ENCODE measurements around the gene MMP20. TPM values are rescaled to one million over a fixed set of nuclear protein-coding genes. Genes with fewer than 3 reads are reported as not detected.

The MMP20 gene
- total and polyA plus RNA-seq, 2 of the 13 experiments (the other 11 are each of a cell fraction or from before 2014, with no cell fraction given), result 0.05 TPM; not detected in 1

DNA sequence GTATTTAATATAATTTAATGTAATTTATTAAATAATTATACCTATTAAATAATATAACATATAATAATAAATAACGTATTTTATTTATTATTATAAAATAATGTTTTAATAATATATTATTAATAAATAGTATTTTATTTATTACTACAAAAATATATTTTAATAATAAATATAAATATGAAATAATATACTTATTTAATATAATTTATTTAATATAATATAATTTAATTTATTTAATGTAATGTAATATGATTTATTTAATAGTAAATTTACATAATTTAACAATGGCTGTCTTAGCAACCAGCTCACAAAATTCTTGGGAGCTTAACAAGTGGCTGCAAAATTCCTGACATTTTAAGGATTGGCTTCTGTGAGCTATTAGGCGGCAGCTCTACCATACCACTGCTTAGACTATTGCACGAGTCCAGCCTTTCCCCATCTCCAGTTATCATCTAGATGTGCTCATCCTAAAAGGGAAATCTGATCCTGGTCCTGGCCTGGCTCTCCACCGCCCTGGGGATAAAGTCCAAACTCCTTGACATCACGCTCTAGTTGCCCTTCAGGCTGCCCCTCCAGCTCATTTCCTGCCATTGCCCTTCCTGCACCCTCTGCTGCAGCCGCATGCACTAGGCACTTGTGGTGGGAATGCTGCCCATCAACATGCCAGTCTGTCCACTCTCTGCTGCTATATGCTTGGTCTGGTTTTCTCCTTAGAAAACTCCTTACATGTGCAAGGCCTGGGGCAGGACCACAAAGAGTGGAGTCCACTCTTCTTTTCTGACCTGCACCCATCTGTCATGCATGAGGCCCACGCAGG, 9.8 kb downstream of the MMP20 start (continued):
- TF ChIP-seq, protein P1, sequence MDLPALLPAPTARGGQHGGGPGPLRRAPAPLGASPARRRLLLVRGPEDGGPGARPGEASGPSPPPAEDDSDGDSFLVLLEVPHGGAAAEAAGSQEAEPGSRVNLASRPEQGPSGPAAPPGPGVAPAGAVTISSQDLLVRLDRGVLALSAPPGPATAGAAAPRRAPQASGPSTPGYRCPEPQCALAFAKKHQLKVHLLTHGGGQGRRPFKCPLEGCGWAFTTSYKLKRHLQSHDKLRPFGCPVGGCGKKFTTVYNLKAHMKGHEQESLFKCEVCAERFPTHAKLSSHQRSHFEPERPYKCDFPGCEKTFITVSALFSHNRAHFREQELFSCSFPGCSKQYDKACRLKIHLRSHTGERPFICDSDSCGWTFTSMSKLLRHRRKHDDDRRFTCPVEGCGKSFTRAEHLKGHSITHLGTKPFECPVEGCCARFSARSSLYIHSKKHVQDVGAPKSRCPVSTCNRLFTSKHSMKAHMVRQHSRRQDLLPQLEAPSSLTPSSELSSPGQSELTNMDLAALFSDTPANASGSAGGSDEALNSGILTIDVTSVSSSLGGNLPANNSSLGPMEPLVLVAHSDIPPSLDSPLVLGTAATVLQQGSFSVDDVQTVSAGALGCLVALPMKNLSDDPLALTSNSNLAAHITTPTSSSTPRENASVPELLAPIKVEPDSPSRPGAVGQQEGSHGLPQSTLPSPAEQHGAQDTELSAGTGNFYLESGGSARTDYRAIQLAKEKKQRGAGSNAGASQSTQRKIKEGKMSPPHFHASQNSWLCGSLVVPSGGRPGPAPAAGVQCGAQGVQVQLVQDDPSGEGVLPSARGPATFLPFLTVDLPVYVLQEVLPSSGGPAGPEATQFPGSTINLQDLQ (CRISPR knock-in tag; IDR thresholded peaks at IDR 0.05), result no peak
- TF ChIP-seq SNRNP70 (IDR thresholded peaks at IDR 0.05; ENCODE audit: low read depth, low read length) (no peak), FOSL1 (CRISPR knock-in tag; IDR thresholded peaks at IDR 0.05; ENCODE audit: borderline replicate concordance) (no peak), FOXC1 (CRISPR knock-in tag; IDR thresholded peaks at IDR 0.05; ENCODE audit: borderline replicate concordance) (0 out of 2 replicates have a peak, but pooled peaks have one; percentile 45), SOX13 (IDR thresholded peaks at IDR 0.05) (no peak), SOX13 (CRISPR knock-in tag; conservative IDR thresholded peaks at IDR 0.05 in 1 of 2, IDR thresholded peaks at IDR 0.05 in 1 of 2) (no peak), SUZ12 (IDR thresholded peaks at IDR 0.05; ENCODE audit: low read depth, low read length) (no peak), ZNF546 (CRISPR knock-in tag; conservative IDR thresholded peaks at IDR 0.05) (no peak), ZBTB1 (CRISPR knock-in tag; IDR thresholded peaks at IDR 0.05; ENCODE audit: borderline replicate concordance) (no peak)
- TF ChIP-seq, protein P2, sequence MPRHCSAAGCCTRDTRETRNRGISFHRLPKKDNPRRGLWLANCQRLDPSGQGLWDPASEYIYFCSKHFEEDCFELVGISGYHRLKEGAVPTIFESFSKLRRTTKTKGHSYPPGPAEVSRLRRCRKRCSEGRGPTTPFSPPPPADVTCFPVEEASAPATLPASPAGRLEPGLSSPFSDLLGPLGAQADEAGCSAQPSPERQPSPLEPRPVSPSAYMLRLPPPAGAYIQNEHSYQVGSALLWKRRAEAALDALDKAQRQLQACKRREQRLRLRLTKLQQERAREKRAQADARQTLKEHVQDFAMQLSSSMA (CRISPR knock-in tag; IDR thresholded peaks at IDR 0.05), result no peak
- TF ChIP-seq, protein P3, sequence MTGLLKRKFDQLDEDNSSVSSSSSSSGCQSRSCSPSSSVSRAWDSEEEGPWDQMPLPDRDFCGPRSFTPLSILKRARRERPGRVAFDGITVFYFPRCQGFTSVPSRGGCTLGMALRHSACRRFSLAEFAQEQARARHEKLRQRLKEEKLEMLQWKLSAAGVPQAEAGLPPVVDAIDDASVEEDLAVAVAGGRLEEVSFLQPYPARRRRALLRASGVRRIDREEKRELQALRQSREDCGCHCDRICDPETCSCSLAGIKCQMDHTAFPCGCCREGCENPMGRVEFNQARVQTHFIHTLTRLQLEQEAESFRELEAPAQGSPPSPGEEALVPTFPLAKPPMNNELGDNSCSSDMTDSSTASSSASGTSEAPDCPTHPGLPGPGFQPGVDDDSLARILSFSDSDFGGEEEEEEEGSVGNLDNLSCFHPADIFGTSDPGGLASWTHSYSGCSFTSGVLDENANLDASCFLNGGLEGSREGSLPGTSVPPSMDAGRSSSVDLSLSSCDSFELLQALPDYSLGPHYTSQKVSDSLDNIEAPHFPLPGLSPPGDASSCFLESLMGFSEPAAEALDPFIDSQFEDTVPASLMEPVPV (CRISPR knock-in tag; IDR thresholded peaks at IDR 0.05), result 0 out of 2 replicates have a peak, but pooled peaks have one; percentile 57
- TF ChIP-seq, protein P4, sequence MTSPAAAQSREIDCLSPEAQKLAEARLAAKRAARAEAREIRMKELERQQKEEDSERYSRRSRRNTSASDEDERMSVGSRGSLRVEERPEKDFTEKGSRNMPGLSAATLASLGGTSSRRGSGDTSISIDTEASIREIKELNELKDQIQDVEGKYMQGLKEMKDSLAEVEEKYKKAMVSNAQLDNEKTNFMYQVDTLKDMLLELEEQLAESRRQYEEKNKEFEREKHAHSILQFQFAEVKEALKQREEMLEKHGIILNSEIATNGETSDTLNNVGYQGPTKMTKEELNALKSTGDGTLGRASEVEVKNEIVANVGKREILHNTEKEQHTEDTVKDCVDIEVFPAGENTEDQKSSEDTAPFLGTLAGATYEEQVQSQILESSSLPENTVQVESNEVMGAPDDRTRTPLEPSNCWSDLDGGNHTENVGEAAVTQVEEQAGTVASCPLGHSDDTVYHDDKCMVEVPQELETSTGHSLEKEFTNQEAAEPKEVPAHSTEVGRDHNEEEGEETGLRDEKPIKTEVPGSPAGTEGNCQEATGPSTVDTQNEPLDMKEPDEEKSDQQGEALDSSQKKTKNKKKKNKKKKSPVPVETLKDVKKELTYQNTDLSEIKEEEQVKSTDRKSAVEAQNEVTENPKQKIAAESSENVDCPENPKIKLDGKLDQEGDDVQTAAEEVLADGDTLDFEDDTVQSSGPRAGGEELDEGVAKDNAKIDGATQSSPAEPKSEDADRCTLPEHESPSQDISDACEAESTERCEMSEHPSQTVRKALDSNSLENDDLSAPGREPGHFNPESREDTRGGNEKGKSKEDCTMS (CRISPR knock-in tag; conservative IDR thresholded peaks at IDR 0.05), result no peak
- TF ChIP-seq, protein P5, sequence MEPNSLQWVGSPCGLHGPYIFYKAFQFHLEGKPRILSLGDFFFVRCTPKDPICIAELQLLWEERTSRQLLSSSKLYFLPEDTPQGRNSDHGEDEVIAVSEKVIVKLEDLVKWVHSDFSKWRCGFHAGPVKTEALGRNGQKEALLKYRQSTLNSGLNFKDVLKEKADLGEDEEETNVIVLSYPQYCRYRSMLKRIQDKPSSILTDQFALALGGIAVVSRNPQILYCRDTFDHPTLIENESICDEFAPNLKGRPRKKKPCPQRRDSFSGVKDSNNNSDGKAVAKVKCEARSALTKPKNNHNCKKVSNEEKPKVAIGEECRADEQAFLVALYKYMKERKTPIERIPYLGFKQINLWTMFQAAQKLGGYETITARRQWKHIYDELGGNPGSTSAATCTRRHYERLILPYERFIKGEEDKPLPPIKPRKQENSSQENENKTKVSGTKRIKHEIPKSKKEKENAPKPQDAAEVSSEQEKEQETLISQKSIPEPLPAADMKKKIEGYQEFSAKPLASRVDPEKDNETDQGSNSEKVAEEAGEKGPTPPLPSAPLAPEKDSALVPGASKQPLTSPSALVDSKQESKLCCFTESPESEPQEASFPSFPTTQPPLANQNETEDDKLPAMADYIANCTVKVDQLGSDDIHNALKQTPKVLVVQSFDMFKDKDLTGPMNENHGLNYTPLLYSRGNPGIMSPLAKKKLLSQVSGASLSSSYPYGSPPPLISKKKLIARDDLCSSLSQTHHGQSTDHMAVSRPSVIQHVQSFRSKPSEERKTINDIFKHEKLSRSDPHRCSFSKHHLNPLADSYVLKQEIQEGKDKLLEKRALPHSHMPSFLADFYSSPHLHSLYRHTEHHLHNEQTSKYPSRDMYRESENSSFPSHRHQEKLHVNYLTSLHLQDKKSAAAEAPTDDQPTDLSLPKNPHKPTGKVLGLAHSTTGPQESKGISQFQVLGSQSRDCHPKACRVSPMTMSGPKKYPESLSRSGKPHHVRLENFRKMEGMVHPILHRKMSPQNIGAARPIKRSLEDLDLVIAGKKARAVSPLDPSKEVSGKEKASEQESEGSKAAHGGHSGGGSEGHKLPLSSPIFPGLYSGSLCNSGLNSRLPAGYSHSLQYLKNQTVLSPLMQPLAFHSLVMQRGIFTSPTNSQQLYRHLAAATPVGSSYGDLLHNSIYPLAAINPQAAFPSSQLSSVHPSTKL (CRISPR knock-in tag; IDR thresholded peaks at IDR 0.05), result peak; percentile 85
- TF ChIP-seq, protein P6, sequence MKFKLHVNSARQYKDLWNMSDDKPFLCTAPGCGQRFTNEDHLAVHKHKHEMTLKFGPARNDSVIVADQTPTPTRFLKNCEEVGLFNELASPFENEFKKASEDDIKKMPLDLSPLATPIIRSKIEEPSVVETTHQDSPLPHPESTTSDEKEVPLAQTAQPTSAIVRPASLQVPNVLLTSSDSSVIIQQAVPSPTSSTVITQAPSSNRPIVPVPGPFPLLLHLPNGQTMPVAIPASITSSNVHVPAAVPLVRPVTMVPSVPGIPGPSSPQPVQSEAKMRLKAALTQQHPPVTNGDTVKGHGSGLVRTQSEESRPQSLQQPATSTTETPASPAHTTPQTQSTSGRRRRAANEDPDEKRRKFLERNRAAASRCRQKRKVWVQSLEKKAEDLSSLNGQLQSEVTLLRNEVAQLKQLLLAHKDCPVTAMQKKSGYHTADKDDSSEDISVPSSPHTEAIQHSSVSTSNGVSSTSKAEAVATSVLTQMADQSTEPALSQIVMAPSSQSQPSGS (CRISPR knock-in tag; IDR thresholded peaks at IDR 0.05), result 0 out of 2 replicates have a peak, but pooled peaks have one; percentile 31

Measured in HepG2 (cell line).